HepG2 (cell line): ENCODE data around the gene HDDC3. TPM values are rescaled to one million over a fixed set of nuclear protein-coding genes. Genes with fewer than 3 reads are reported as not detected.

Experiments
- ATRX ChIP-seq: sonication (generic); formaldehyde crosslinking; IDR thresholded peaks from 2 replicates; pipeline ENCODE4 v1.4.0; 2020; ENCODE audit warnings: missing genetic modification reagents, borderline replicate concordance
- ETV5 ChIP-seq: IDR thresholded peaks from 2 replicates; pipeline ENCODE4 v1.6.1; 2018; ENCODE audit warnings: missing biosample characterization, missing genetic modification reagents, inconsistent platforms, borderline replicate concordance
- ETV6 ChIP-seq: sonication (generic); formaldehyde crosslinking; conservative IDR thresholded peaks from 2 replicates; pipeline ENCODE4 v1.4.0; 2020; ENCODE audit warnings: missing genetic modification reagents
- HIVEP1 ChIP-seq: sonication (generic); formaldehyde crosslinking; IDR thresholded peaks from 2 replicates; pipeline ENCODE4 v1.4.0; 2020; ENCODE audit warnings: mild to moderate bottlenecking, missing genetic modification reagents
- HOXA3 ChIP-seq: sonication (generic); formaldehyde crosslinking; IDR thresholded peaks from 2 replicates; pipeline ENCODE4 v1.5.0; 2020; ENCODE audit warnings: missing genetic modification reagents
- KLF11 ChIP-seq: IDR thresholded peaks from 2 replicates; pipeline ENCODE4 v1.6.1; 2016; ENCODE audit warnings: missing compliant biosample characterization
- LCORL ChIP-seq, 2 experiments: fragments of 450-650 bp in 1 of 2; sonication (generic) in 1 of 2; formaldehyde crosslinking in 1 of 2; IDR thresholded peaks; 2 replicates each; pipeline versions ENCODE4 v1.5.0 to v1.6.1; 2017 to 2020; ENCODE audit warnings: antibody characterized with exemption in 1 of 2, missing genetic modification reagents in 1 of 2
- NAIF1 ChIP-seq: sonication (generic); formaldehyde crosslinking; IDR thresholded peaks from 2 replicates; pipeline ENCODE4 v1.5.0; 2020; ENCODE audit warnings: mild to moderate bottlenecking, missing genetic modification reagents, borderline replicate concordance
- NCOR1 ChIP-seq: fragments of 200-600 bp; sonication (generic); IDR thresholded peaks from 2 replicates; pipeline ENCODE4 v1.7.0; 2017; ENCODE audit warnings: antibody characterized with exemption, low read length, borderline replicate concordance
- NFIC ChIP-seq: IDR thresholded peaks from 2 replicates; pipeline ENCODE4 v1.6.1; 2012; ENCODE audit warnings: mild to moderate bottlenecking, low read length, inconsistent platforms
- NR2F1 ChIP-seq, 2 experiments: fragments of 450-650 bp in 1 of 2; formaldehyde crosslinking in 1 of 2; IDR thresholded peaks; 2 replicates each; pipeline versions ENCODE4 v1.5.0 to v1.6.1; 2016 to 2020; ENCODE audit warnings: mild to moderate bottlenecking in 1 of 2, missing compliant biosample characterization in 1 of 2, missing genetic modification reagents in 1 of 2, moderate library complexity in 1 of 2
- SCMH1 ChIP-seq: sonication (generic); formaldehyde crosslinking; IDR thresholded peaks from 2 replicates; pipeline ENCODE4 v1.9.0; 2021; ENCODE audit warnings: missing genetic modification reagents, mild to moderate bottlenecking, borderline replicate concordance
- SP1 ChIP-seq, 2 experiments: fragments of 450-650 bp in 1 of 2; sonication (generic) in 1 of 2; formaldehyde crosslinking in 1 of 2; IDR thresholded peaks; 2 replicates each; pipeline versions ENCODE4 v1.4.0 to v1.6.1; 2016 to 2020; ENCODE audit warnings: missing genetic modification reagents in 1 of 2
- STAG1 ChIP-seq: sonication (generic); formaldehyde crosslinking; IDR thresholded peaks from 2 replicates; pipeline ENCODE4 v1.4.0; 2020; ENCODE audit warnings: missing genetic modification reagents
- TEAD2 ChIP-seq: sonication (generic); formaldehyde crosslinking; IDR thresholded peaks from 2 replicates; pipeline ENCODE4 v1.9.0; 2021; ENCODE audit warnings: missing genetic modification reagents
- U2AF1 ChIP-seq: fragments of 200-400 bp; formaldehyde crosslinking; optimal IDR thresholded peaks from 2 replicates; pipeline ENCODE3; 2017; ENCODE audit warnings: mild to moderate bottlenecking, low read depth, low read length
- WIZ ChIP-seq: sonication (generic); formaldehyde crosslinking; IDR thresholded peaks from 2 replicates; pipeline ENCODE4 v1.5.1; 2020; ENCODE audit warnings: mild to moderate bottlenecking, missing genetic modification reagents
- ZBTB38 ChIP-seq: sonication (generic); formaldehyde crosslinking; IDR thresholded peaks from 2 replicates; pipeline ENCODE4 v1.5.1; 2020; ENCODE audit warnings: mild to moderate bottlenecking, missing genetic modification reagents
- ZMYM3 ChIP-seq: sonication (generic); formaldehyde crosslinking; IDR thresholded peaks from 2 replicates; pipeline ENCODE4 v1.5.1; 2020; ENCODE audit warnings: mild to moderate bottlenecking, missing genetic modification reagents
- ZNF224 ChIP-seq: sonication (generic); formaldehyde crosslinking; IDR thresholded peaks from 2 replicates; pipeline ENCODE4 v1.5.0; 2020; ENCODE audit warnings: mild to moderate bottlenecking, missing genetic modification reagents
- ZNF343 ChIP-seq: sonication (generic); formaldehyde crosslinking; IDR thresholded peaks from 2 replicates; pipeline ENCODE4 v1.4.0; 2020; ENCODE audit warnings: mild to moderate bottlenecking, missing genetic modification reagents
- ZNF431 ChIP-seq: sonication (generic); formaldehyde crosslinking; IDR thresholded peaks from 2 replicates; pipeline ENCODE4 v1.9.0; 2022; ENCODE audit warnings: missing genetic modification reagents, low read depth, mild to moderate bottlenecking, borderline replicate concordance
- ZNF580 ChIP-seq: IDR thresholded peaks from 2 replicates; pipeline ENCODE4 v1.6.1; 2016; ENCODE audit warnings: low read depth, borderline replicate concordance
- ZNF709 ChIP-seq: sonication (generic); formaldehyde crosslinking; IDR thresholded peaks from 2 replicates; pipeline ENCODE4 v1.5.0; 2020; ENCODE audit warnings: mild to moderate bottlenecking, missing genetic modification reagents
- ZNF792 ChIP-seq: IDR thresholded peaks from 2 replicates; pipeline ENCODE4 v1.6.1; 2016
- polyA plus RNA-seq, 8 experiments: library from polyadenylated mRNA; depleted of rRNA in 3 of 8; stranded (reverse) in 7 of 8; unstranded in 1 of 8; fragments of >200 nt; fragmentation: Illumina TruSeq in 4 of 8; extraction: Trizol in 4 of 8; gene quantifications; 2 replicates each; pipeline versions ENCODE4 v1.2.1 to v1.2.3, GENCODE V29; 2011 to 2016; ENCODE audit warnings: low read depth in 4 of 8, missing spikeins in 1 of 8, mixed read lengths in 1 of 8; ENCODE audit not compliant: insufficient read depth in 1 of 8
- total RNA-seq, 5 experiments: library from RNA; depleted of rRNA; stranded (reverse); fragments of >200 nt; fragmentation: Illumina TruSeq; extraction: Trizol; gene quantifications; 2 replicates each; pipeline ENCODE4 v1.2.3, GENCODE V29; 2016; ENCODE audit warnings: low read depth in 1 of 5
- TF ChIP-seq, protein P1 (sequence below): sonication (generic); formaldehyde crosslinking; IDR thresholded peaks from 2 replicates; pipeline ENCODE4 v1.5.0; 2020; ENCODE audit warnings: missing genetic modification reagents
- TF ChIP-seq, protein P2 (sequence below): sonication (generic); formaldehyde crosslinking; IDR thresholded peaks from 2 replicates; pipeline ENCODE4 v1.4.0; 2020; ENCODE audit warnings: missing genetic modification reagents, mild to moderate bottlenecking, borderline replicate concordance
- TF ChIP-seq, protein P3 (sequence below): sonication (generic); formaldehyde crosslinking; IDR thresholded peaks from 2 replicates; pipeline ENCODE4 v1.4.0; 2020; ENCODE audit warnings: mild to moderate bottlenecking, missing genetic modification reagents

HDDC3 gene
- total and polyA plus RNA-seq, 2 of the 13 experiments (the other 11 are each of a cell fraction or from before 2014, with no cell fraction given): 18.7 to 28.3 TPM

DNA sequence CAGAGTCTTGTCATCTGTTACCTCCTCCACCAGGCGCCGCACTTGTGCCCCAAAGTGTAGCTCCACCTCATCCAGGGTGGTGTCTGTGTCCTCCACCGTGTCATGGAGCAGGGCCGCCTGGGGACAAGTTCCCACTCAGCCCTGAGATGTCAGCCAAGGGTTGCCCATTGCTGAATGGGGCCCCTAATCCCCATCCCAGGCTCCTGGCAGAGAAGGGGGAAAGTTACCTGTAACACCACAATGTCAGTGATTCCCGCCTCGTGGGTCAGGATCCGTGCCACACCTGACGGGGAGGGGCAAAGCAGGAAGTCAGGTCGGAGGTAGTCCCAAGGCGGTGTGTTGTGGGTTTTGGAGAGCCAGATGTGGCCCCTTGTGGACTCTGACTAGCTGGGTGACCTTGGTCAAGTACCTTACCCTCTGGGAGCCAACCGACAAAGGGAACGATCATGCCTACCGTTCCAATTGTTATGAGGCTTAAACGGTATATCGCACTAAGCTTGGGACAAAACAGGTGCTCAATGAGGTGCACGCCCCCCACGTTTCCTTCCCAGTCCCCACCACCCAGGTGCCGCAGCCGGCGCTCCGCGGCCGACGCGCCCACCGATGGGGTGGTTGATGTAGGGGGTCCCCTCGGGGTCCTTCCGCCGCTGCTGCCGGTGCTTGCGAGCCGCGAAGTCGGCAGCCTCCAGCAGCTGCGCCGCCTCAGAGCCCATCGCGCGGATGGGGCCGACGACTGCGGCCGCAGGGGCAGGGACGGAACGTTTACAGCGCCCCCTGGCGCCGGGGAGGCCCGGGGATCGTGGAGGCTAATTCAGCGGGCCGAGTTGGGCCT lies at the start of gene HDDC3 (continued):
- TF ChIP-seq NR2F1 (CRISPR knock-in tag; IDR thresholded peaks at IDR 0.05) (no peak), U2AF1 (no peak), SP1 (IDR thresholded peaks at IDR 0.05) (no peak), SP1 (CRISPR knock-in tag; IDR thresholded peaks at IDR 0.05) (peak; percentile 45; the same call in 1 of the 2 replicates), ZBTB38 (CRISPR knock-in tag) (peak; percentile 85), ZNF431 (CRISPR knock-in tag) (no peak), ZNF343 (CRISPR knock-in tag) (no peak), ETV6 (CRISPR knock-in tag) (no peak), HIVEP1 (CRISPR knock-in tag) (no peak; the same call in none of the 2 replicates), ZNF709 (CRISPR knock-in tag) (no peak), ZNF580 (CRISPR knock-in tag) (peak; percentile 84), NFIC (no peak), ZMYM3 (CRISPR knock-in tag) (peak; percentile 34; the same call in 1 of the 2 replicates), ZNF224 (no peak), NAIF1 (no peak), NCOR1 (no peak), ZNF792 (CRISPR knock-in tag) (peak; percentile 94), KLF11 (CRISPR knock-in tag) (peak; percentile 73; the same call in 1 of the 2 replicates), ETV5 (peak; percentile 46), HOXA3 (peak; percentile 85), TEAD2 (CRISPR knock-in tag) (no peak), STAG1 (peak; percentile 46), WIZ (CRISPR knock-in tag) (peak; percentile 86), SCMH1 (no peak), ATRX (CRISPR knock-in tag) (no peak), LCORL (IDR thresholded peaks at IDR 0.05) (no peak), LCORL (CRISPR knock-in tag; IDR thresholded peaks at IDR 0.05) (peak; percentile 86)
- TF ChIP-seq, protein P1, sequence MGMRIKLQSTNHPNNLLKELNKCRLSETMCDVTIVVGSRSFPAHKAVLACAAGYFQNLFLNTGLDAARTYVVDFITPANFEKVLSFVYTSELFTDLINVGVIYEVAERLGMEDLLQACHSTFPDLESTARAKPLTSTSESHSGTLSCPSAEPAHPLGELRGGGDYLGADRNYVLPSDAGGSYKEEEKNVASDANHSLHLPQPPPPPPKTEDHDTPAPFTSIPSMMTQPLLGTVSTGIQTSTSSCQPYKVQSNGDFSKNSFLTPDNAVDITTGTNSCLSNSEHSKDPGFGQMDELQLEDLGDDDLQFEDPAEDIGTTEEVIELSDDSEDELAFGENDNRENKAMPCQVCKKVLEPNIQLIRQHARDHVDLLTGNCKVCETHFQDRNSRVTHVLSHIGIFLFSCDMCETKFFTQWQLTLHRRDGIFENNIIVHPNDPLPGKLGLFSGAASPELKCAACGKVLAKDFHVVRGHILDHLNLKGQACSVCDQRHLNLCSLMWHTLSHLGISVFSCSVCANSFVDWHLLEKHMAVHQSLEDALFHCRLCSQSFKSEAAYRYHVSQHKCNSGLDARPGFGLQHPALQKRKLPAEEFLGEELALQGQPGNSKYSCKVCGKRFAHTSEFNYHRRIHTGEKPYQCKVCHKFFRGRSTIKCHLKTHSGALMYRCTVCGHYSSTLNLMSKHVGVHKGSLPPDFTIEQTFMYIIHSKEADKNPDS (CRISPR knock-in tag): 0 out of 2 replicates have a peak, but pooled peaks have one; percentile 76
- TF ChIP-seq, protein P2, sequence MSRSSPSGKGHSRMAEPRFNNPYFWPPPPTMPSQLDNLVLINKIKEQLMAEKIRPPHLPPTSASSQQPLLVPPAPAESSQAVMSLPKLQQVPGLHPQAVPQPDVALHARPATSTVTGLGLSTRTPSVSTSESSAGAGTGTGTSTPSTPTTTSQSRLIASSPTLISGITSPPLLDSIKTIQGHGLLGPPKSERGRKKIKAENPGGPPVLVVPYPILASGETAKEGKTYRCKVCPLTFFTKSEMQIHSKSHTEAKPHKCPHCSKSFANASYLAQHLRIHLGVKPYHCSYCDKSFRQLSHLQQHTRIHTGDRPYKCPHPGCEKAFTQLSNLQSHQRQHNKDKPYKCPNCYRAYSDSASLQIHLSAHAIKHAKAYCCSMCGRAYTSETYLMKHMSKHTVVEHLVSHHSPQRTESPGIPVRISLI (CRISPR knock-in tag): no peak
- TF ChIP-seq, protein P3, sequence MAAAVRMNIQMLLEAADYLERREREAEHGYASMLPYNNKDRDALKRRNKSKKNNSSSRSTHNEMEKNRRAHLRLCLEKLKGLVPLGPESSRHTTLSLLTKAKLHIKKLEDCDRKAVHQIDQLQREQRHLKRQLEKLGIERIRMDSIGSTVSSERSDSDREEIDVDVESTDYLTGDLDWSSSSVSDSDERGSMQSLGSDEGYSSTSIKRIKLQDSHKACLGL (CRISPR knock-in tag): peak; percentile 81
